ENCODE results near the gene ACYP1.
"Not testable (repeated sequence)": the region's sequence is repeated elsewhere in the genome, so short reads cannot be mapped to it uniquely, and the experiment has no call there.

The ACYP1 gene

GRCh38 chr14:75068294-75069120 is 4.7 kb upstream of the ACYP1 start:
- DNase-seq = no peak

- DNase-seq = not testable (repeated sequence)
Measured at GRCh38 chr14:75067765-75068164, 3.9 kb upstream of the ACYP1 start.

- no peak for DNase-seq
Measured at GRCh38 chr14:75067212-75067611, 3.4 kb upstream of the ACYP1 start.

GRCh38 chr14:75066691-75067090 is 2.9 kb upstream of the ACYP1 start:
- no peak for DNase-seq

- DNase-seq = no peak
Measured at GRCh38 chr14:75064205-75064567, 362 bp upstream of the ACYP1 start.

- DNase-seq = no peak
Measured at GRCh38 chr14:75063013-75063412, 811 bp downstream of the ACYP1 start.

- no peak for DNase-seq
Measured at GRCh38 chr14:75060420-75060819, 3.4 kb downstream of the ACYP1 start.

GRCh38 chr14:75059642-75060041 is 4.2 kb downstream of the ACYP1 start:
- no peak for DNase-seq

- DNase-seq = no peak
Measured at GRCh38 chr14:75054421-75054820, 9.4 kb downstream of the ACYP1 start.

- no peak for DNase-seq
Measured at GRCh38 chr14:75053396-75054291, 10.2 kb downstream of the ACYP1 start.

GRCh38 chr14:75051556-75051899 is 12.3 kb downstream of the ACYP1 start:
- no peak for DNase-seq

- DNase-seq = peak; percentile 66
Measured at GRCh38 chr14:75050852-75051555, 12.8 kb downstream of the ACYP1 start, which contains the start of gene MLH3. Gene MLH3 (minus strand): TSS chr14:75051467. CDS start chr14:75049655, 1,812 bp downstream.

GRCh38 chr14:75049731-75050201 is 14.1 kb downstream of the ACYP1 start:
- DNase-seq = no peak

GRCh38 chr14:75049136-75049535 is 14.7 kb downstream of the ACYP1 start:
- DNase-seq = no peak

GRCh38 chr14:75048101-75048500 is 15.7 kb downstream of the ACYP1 start:
- no peak for DNase-seq

- no peak for DNase-seq
Measured at GRCh38 chr14:75047506-75047905, 16.3 kb downstream of the ACYP1 start.

GRCh38 chr14:75046899-75047298 is 16.9 kb downstream of the ACYP1 start:
- no peak for DNase-seq

GRCh38 chr14:75046275-75046674 is 17.5 kb downstream of the ACYP1 start:
- DNase-seq = no peak

- no peak for DNase-seq
Measured at GRCh38 chr14:75044752-75045151, 19.1 kb downstream of the ACYP1 start.

- DNase-seq = no peak
Measured at GRCh38 chr14:75044322-75044721, 19.5 kb downstream of the ACYP1 start.

- DNase-seq = no peak
Measured at GRCh38 chr14:75042035-75042434, 21.8 kb downstream of the ACYP1 start.

GRCh38 chr14:75041613-75042012 is 22.2 kb downstream of the ACYP1 start:
- DNase-seq = no peak

GRCh38 chr14:75040959-75041358 is 22.9 kb downstream of the ACYP1 start:
- no peak for DNase-seq
